Keratinocyte (primary cell): ENCODE measurements around the gene SREBF2.

Experiments
- CTCF ChIP-seq, 3 experiments: IDR thresholded peaks in 1 of 3; conservative IDR thresholded peaks in 1 of 3; optimal IDR thresholded peaks in 1 of 3; 2 replicates in 2 of 3; 3 replicates in 1 of 3; pipeline versions ENCODE3 to v1.5.1; 2011; ENCODE audit warnings: low read length in 3 of 3, mild to moderate bottlenecking in 3 of 3, moderate library complexity in 2 of 3, control low read depth in 1 of 3, inconsistent platforms in 1 of 3; ENCODE audit not compliant: insufficient read depth in 2 of 3; ENCODE audit errors: extremely low read depth in 1 of 3
- EZH2 ChIP-seq: IDR thresholded peaks from one replicate; pipeline ENCODE4 v1.6.1; 2012; ENCODE audit warnings: inconsistent platforms, mild to moderate bottlenecking, low read length, moderate library complexity

- no peak for TF ChIP-seq CTCF (optimal IDR thresholded peaks at IDR 0.05 in 1 of 3, IDR thresholded peaks at IDR 0.05 in 1 of 3, conservative IDR thresholded peaks at IDR 0.05 in 1 of 3; ENCODE audit: extremely low read depth in 1 of 3, insufficient read depth in 2 of 3, low read length in 3 of 3)
- no peak for TF ChIP-seq EZH2
Observed at GRCh38 chr22:41818596-41818995, 14.3 kb upstream of the SREBF2 start.
